Fibroblast of the aortic adventitia (primary cell): Measurements from ENCODE around the gene STRN3. TPM values are rescaled to one million over a fixed set of nuclear protein-coding genes. Genes with fewer than 3 reads are reported as not detected.

Experiments used
- DNase-seq: peaks from one replicate; pipeline ENCODE4 v3.0.0-alpha.2; 2010; ENCODE audit warnings: low read depth
- H3K4me3 ChIP-seq: 2 replicates; pipeline ENCODE4 v1.5.1; 2011; ENCODE audit warnings: low read depth, mild to moderate bottlenecking, control low read depth, low read length, moderate library complexity
- CTCF ChIP-seq: IDR thresholded peaks from 2 replicates; pipeline ENCODE4 v1.5.1; 2011; ENCODE audit warnings: mild to moderate bottlenecking, low read length, control low read depth, inconsistent platforms; ENCODE audit not compliant: insufficient read depth
- small RNA-seq: library from RNA; depleted of rRNA; stranded (forward); fragments of <200 nt; gene quantifications from one replicate; pipeline ENCODE3, GENCODE V24; 2012
- total RNA-seq: library from RNA; depleted of rRNA; stranded (reverse); fragments of >200 nt; gene quantifications from 2 replicates; pipeline ENCODE4 v1.2.3, GENCODE V29; 2012; ENCODE audit warnings: low replicate concordance

The STRN3 gene
- total RNA-seq, 1 donor, result 51.1 TPM

DNA sequence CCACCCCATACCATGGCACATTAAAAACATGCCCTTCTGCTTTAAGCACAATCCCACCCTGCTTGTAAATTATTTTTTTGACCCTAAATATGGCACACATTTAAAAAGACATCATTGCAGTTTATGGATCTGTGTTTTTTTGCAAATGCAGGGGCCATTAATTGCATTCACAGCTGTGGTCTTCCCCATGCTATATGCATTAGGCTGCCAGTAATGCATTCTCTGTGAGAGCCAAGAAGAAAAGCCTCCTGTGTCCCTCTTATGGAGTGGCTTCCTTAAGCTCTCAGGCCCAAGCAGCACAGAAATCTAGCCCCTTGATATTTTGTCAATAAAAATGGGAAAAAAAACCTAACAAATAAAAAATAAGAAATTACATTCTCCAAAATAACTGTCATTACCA is 172.2 kb downstream of the STRN3 start:
- DNase-seq, result no peak
- TF ChIP-seq CTCF, result no peak
- no peak overlapping the region for H3K4me3 ChIP-seq

- no peak overlapping the region for H3K4me3 ChIP-seq
- DNase-seq, result no peak
- no peak for TF ChIP-seq CTCF
These were observed 176.2 kb downstream of the STRN3 start for GRCh38 chr14:30849983-30850382.

- no peak overlapping the region for H3K4me3 ChIP-seq
- DNase-seq, result no peak
- no peak for TF ChIP-seq CTCF
These were observed 176.8 kb downstream of the STRN3 start for GRCh38 chr14:30849354-30849753.

DNA sequence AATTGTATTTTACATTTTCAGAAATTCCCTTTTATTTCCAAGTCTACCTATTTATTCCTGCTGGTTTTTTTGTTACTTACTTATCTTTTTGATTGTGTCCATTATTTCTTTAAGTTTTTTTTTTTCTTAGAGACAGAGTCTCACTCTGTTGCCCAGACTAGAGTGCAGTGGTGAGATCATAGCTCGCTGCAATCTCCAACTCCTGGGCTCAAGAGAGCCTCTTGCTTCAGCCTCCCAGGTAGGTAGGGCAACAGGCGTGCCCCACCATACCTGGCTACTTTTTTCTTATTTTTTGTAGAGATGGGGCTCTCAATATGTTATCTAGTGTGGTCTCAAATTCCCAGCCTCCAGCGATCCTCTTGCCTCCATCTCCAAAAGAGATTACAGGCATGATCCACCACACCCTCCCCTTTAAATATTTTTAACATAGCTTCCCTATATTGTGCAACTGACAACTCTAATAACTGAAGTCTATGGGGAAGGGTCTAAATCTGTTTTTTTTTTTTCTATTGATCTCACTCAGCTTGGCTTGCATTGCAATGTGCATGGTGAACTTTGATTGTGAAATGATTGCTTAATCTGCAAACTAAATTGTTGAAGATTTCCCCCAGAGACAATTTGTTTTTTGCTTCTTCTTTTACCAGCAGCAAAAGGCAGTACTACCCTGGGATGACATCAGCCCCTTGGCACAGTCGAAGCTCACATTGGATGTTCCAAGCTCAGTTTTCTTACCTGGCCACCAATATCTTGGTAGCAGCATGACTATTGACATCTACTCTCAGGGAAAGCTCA is 177.5 kb downstream of the STRN3 start:
- no peak for TF ChIP-seq CTCF

More for the DNA sequence above, 177.5 kb downstream of the STRN3 start:
- H3K4me3 ChIP-seq, result no peak overlapping the region
- DNase-seq, result no peak

Small RNAs within 50 kb of the gene (small RNA-seq; reads per million reads assigned to genes)
- gene HIGD1AP17, result not detected
- gene MIR624, result 0.57 reads per million

Other genes with a start within 250 kb of the STRN3 start
- 0.36 TPM in 1 of 2 replicates, not detected in the other for gene COCH, start 151.8 kb downstream of the STRN3 start, total RNA-seq
- gene AP4S1, start 730 bp downstream of the STRN3 start, total RNA-seq, result 4.2 and 7.9 TPM in 2 replicates
- 266 and 380 TPM in 2 replicates for gene HECTD1, start 181.4 kb upstream of the STRN3 start, total RNA-seq